Testis (tissue), 2 donors: ENCODE data around the gene NBDY.

Source experiments
- POLR2A ChIP-seq: fragments of 450-650 bp; IDR thresholded peaks from one replicate; pipeline ENCODE4 v1.6.1; 2017; ENCODE audit warnings: antibody characterized with exemption, mild to moderate bottlenecking, moderate library complexity
- TF ChIP-seq, protein P1 (sequence below), 3 experiments: fragments of 450-650 bp in 2 of 3; fragments of 200-600 bp in 1 of 3; sonication (generic) in 1 of 3; IDR thresholded peaks; one replicate each; pipeline ENCODE4 v1.5.1; 2016 to 2019; ENCODE audit warnings: antibody characterized with exemption in 3 of 3, mild to moderate bottlenecking in 2 of 3, moderate library complexity in 1 of 3

DNA sequence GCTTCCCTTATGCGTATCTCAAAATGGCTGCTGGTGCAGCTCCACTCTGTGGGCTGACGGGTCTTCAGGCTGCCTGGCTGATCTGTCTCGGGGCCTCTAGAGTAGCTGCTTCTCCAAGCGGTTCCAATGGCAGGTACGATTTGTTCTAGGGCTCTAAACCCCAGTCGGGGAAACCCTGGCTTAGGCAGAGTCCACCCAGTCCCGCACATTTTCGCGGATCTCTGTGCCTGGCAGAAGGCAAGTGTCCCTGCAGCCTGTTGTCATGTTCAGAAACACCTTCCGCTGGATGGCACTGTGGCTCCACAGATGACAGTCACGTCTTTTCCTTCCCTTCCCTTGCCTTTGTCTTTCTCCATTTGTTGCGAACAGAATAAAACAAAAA is 54.4 kb downstream of the NBDY start:
- TF ChIP-seq, protein P1, sequence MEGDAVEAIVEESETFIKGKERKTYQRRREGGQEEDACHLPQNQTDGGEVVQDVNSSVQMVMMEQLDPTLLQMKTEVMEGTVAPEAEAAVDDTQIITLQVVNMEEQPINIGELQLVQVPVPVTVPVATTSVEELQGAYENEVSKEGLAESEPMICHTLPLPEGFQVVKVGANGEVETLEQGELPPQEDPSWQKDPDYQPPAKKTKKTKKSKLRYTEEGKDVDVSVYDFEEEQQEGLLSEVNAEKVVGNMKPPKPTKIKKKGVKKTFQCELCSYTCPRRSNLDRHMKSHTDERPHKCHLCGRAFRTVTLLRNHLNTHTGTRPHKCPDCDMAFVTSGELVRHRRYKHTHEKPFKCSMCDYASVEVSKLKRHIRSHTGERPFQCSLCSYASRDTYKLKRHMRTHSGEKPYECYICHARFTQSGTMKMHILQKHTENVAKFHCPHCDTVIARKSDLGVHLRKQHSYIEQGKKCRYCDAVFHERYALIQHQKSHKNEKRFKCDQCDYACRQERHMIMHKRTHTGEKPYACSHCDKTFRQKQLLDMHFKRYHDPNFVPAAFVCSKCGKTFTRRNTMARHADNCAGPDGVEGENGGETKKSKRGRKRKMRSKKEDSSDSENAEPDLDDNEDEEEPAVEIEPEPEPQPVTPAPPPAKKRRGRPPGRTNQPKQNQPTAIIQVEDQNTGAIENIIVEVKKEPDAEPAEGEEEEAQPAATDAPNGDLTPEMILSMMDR (IDR thresholded peaks at IDR 0.05): no peak
- no peak for TF ChIP-seq POLR2A
